HepG2 (cell line): Measurements from ENCODE around the gene DDX23. TPM values are rescaled to one million over a fixed set of nuclear protein-coding genes. Genes with fewer than 3 reads are reported as not detected.

ENCODE experiments used
- ATF3 ChIP-seq: sonication (generic); formaldehyde crosslinking; IDR thresholded peaks from 2 replicates; pipeline ENCODE4 v1.4.0; 2020; ENCODE audit warnings: missing genetic modification reagents
- CHD4 ChIP-seq: fragments of 200-600 bp; sonication (generic); IDR thresholded peaks from 2 replicates; pipeline ENCODE4 v1.7.0; 2017; ENCODE audit warnings: mild to moderate bottlenecking, low read length, borderline replicate concordance
- FOXC1 ChIP-seq: sonication (generic); formaldehyde crosslinking; IDR thresholded peaks from 2 replicates; pipeline ENCODE4 v1.8.0; 2022; ENCODE audit warnings: mild to moderate bottlenecking, missing genetic modification reagents, borderline replicate concordance
- HOXA5 ChIP-seq: sonication (generic); formaldehyde crosslinking; IDR thresholded peaks from 2 replicates; pipeline ENCODE4 v1.4.0; 2020; ENCODE audit warnings: missing genetic modification reagents
- HOXD1 ChIP-seq: sonication (generic); formaldehyde crosslinking; IDR thresholded peaks from 2 replicates; pipeline ENCODE4 v1.5.0; 2020; ENCODE audit warnings: missing genetic modification reagents
- RFX1 ChIP-seq: fragments of 450-650 bp; IDR thresholded peaks from 2 replicates; pipeline ENCODE4 v1.6.1; 2017
- SALL2 ChIP-seq: sonication (generic); formaldehyde crosslinking; IDR thresholded peaks from 2 replicates; pipeline ENCODE4 v1.8.1; 2023; ENCODE audit warnings: mild to moderate bottlenecking, missing genetic modification reagents, inconsistent platforms
- SP1 ChIP-seq, 2 experiments: fragments of 450-650 bp in 1 of 2; sonication (generic) in 1 of 2; formaldehyde crosslinking in 1 of 2; IDR thresholded peaks; 2 replicates each; pipeline versions ENCODE4 v1.4.0 to v1.6.1; 2016 to 2020; ENCODE audit warnings: missing genetic modification reagents in 1 of 2
- SP2 ChIP-seq: sonication (generic); formaldehyde crosslinking; IDR thresholded peaks from 2 replicates; pipeline ENCODE4 v1.5.1; 2020; ENCODE audit warnings: mild to moderate bottlenecking, missing genetic modification reagents
- TBL1XR1 ChIP-seq: fragments of 150-350 bp; IDR thresholded peaks from 2 replicates; pipeline ENCODE4 v1.6.1; 2014; ENCODE audit warnings: borderline replicate concordance, low read length; ENCODE audit not compliant: partially characterized antibody
- TERF1 ChIP-seq: sonication (generic); formaldehyde crosslinking; IDR thresholded peaks from 2 replicates; pipeline ENCODE4 v1.8.0; 2022; ENCODE audit warnings: mild to moderate bottlenecking, missing genetic modification reagents, moderate library complexity
- TOPORS ChIP-seq: sonication (generic); formaldehyde crosslinking; IDR thresholded peaks from 2 replicates; pipeline ENCODE4 v1.8.0; 2023; ENCODE audit warnings: mild to moderate bottlenecking, missing genetic modification reagents
- ZFAT ChIP-seq: sonication (generic); formaldehyde crosslinking; conservative IDR thresholded peaks from 2 replicates; pipeline ENCODE4 v1.8.1; 2023; ENCODE audit warnings: missing genetic modification reagents, inconsistent platforms
- ZFP37 ChIP-seq: sonication (generic); formaldehyde crosslinking; IDR thresholded peaks from 2 replicates; pipeline ENCODE4 v1.4.0; 2020; ENCODE audit warnings: missing genetic modification reagents, borderline replicate concordance
- ZNF24 ChIP-seq: fragments of 450-650 bp; IDR thresholded peaks from 2 replicates; pipeline ENCODE4 v1.6.1; 2017; ENCODE audit warnings: antibody characterized with exemption, mild to moderate bottlenecking
- ZNF3 ChIP-seq: IDR thresholded peaks from 2 replicates; pipeline ENCODE4 v1.7.0; 2017; ENCODE audit warnings: inconsistent platforms
- ZNF33B ChIP-seq: sonication (generic); formaldehyde crosslinking; IDR thresholded peaks from 2 replicates; pipeline ENCODE4 v1.5.1; 2020; ENCODE audit warnings: mild to moderate bottlenecking, missing genetic modification reagents
- ZNF367 ChIP-seq: sonication (generic); formaldehyde crosslinking; IDR thresholded peaks from 2 replicates; pipeline ENCODE4 v1.4.0; 2020; ENCODE audit warnings: missing genetic modification reagents, borderline replicate concordance
- ZNF430 ChIP-seq: sonication (generic); formaldehyde crosslinking; IDR thresholded peaks from 2 replicates; pipeline ENCODE4 v1.9.0; 2021; ENCODE audit warnings: mild to moderate bottlenecking, missing genetic modification reagents
- ZNF484 ChIP-seq: sonication (generic); formaldehyde crosslinking; IDR thresholded peaks from 2 replicates; pipeline ENCODE4 v1.5.1; 2020; ENCODE audit warnings: mild to moderate bottlenecking, low read depth, missing genetic modification reagents, borderline replicate concordance
- ZNF530 ChIP-seq: sonication (generic); formaldehyde crosslinking; IDR thresholded peaks from 2 replicates; pipeline ENCODE4 v1.5.0; 2020; ENCODE audit warnings: low read depth, mild to moderate bottlenecking, missing genetic modification reagents
- ZNF577 ChIP-seq: sonication (generic); formaldehyde crosslinking; IDR thresholded peaks from 2 replicates; pipeline ENCODE4 v1.4.0; 2020; ENCODE audit warnings: mild to moderate bottlenecking, low read depth, missing genetic modification reagents, borderline replicate concordance
- ZNF605 ChIP-seq: sonication (generic); formaldehyde crosslinking; IDR thresholded peaks from 2 replicates; pipeline ENCODE4 v1.8.0; 2022; ENCODE audit warnings: mild to moderate bottlenecking, missing genetic modification reagents
- ZNF749 ChIP-seq: sonication (generic); formaldehyde crosslinking; IDR thresholded peaks from 2 replicates; pipeline ENCODE4 v1.8.0; 2022; ENCODE audit warnings: mild to moderate bottlenecking, missing genetic modification reagents, moderate library complexity, borderline replicate concordance
- ZNF772 ChIP-seq: sonication (generic); formaldehyde crosslinking; IDR thresholded peaks from 2 replicates; pipeline ENCODE4 v1.5.0; 2020; ENCODE audit warnings: mild to moderate bottlenecking, missing genetic modification reagents
- polyA plus RNA-seq, 8 experiments: library from polyadenylated mRNA; depleted of rRNA in 3 of 8; stranded (reverse) in 7 of 8; unstranded in 1 of 8; fragments of >200 nt; fragmentation: Illumina TruSeq in 4 of 8; extraction: Trizol in 4 of 8; gene quantifications; 2 replicates each; pipeline versions ENCODE4 v1.2.1 to v1.2.3, GENCODE V29; 2011 to 2016; ENCODE audit warnings: low read depth in 4 of 8, missing spikeins in 1 of 8, mixed read lengths in 1 of 8; ENCODE audit not compliant: insufficient read depth in 1 of 8
- total RNA-seq, 5 experiments: library from RNA; depleted of rRNA; stranded (reverse); fragments of >200 nt; fragmentation: Illumina TruSeq; extraction: Trizol; gene quantifications; 2 replicates each; pipeline ENCODE4 v1.2.3, GENCODE V29; 2016; ENCODE audit warnings: low read depth in 1 of 5
- TF ChIP-seq, protein P1 (sequence below): sonication (generic); formaldehyde crosslinking; IDR thresholded peaks from 2 replicates; pipeline ENCODE4 v1.4.0; 2020; ENCODE audit warnings: missing genetic modification reagents
- TF ChIP-seq, protein P2 (sequence below): sonication (generic); formaldehyde crosslinking; IDR thresholded peaks from 2 replicates; pipeline ENCODE4 v1.4.0; 2020; ENCODE audit warnings: missing genetic modification reagents

The DDX23 gene
- total and polyA plus RNA-seq, 2 of the 13 experiments (the other 11 are each of a cell fraction or from before 2014, with no cell fraction given) = 35.7 to 90.0 TPM

GRCh38 chr12:48851883-48852733 is at the start of gene DDX23 (continued):
- TF ChIP-seq ATF3 (CRISPR knock-in tag) (no peak), FOXC1 (CRISPR knock-in tag) (no peak; the same call in 1 of the 2 replicates), SP1 (IDR thresholded peaks at IDR 0.05) (no peak), SP1 (CRISPR knock-in tag; IDR thresholded peaks at IDR 0.05) (0 out of 2 replicates have a peak, but pooled peaks have one; percentile 55), ZNF367 (CRISPR knock-in tag) (no peak), ZFAT (CRISPR knock-in tag) (peak; percentile 69; the same call in 1 of the 2 replicates), ZNF430 (CRISPR knock-in tag) (no peak), ZNF749 (CRISPR knock-in tag) (no peak), ZNF530 (CRISPR knock-in tag) (no peak), ZNF605 (CRISPR knock-in tag) (no peak), TBL1XR1 (peak; percentile 89), TERF1 (CRISPR knock-in tag) (no peak), ZNF3 (CRISPR knock-in tag) (0 out of 2 replicates have a peak, but pooled peaks have one; percentile 56), ZNF33B (peak; percentile 77; the same call in 1 of the 2 replicates), RFX1 (no peak), CHD4 (peak; percentile 59; the same call in 1 of the 2 replicates), ZNF772 (CRISPR knock-in tag) (no peak), ZNF577 (no peak), ZFP37 (0 out of 2 replicates have a peak, but pooled peaks have one; percentile 42), SP2 (no peak), ZNF24 (no peak), HOXA5 (CRISPR knock-in tag) (peak; percentile 71; the same call in 1 of the 2 replicates), TOPORS (CRISPR knock-in tag) (no peak), ZNF484 (CRISPR knock-in tag) (no peak), HOXD1 (CRISPR knock-in tag) (peak; percentile 84), SALL2 (CRISPR knock-in tag) (peak; percentile 66; the same call in 1 of the 2 replicates)
- TF ChIP-seq, protein P1, sequence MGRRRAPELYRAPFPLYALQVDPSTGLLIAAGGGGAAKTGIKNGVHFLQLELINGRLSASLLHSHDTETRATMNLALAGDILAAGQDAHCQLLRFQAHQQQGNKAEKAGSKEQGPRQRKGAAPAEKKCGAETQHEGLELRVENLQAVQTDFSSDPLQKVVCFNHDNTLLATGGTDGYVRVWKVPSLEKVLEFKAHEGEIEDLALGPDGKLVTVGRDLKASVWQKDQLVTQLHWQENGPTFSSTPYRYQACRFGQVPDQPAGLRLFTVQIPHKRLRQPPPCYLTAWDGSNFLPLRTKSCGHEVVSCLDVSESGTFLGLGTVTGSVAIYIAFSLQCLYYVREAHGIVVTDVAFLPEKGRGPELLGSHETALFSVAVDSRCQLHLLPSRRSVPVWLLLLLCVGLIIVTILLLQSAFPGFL (CRISPR knock-in tag) = no peak
- TF ChIP-seq, protein P2, sequence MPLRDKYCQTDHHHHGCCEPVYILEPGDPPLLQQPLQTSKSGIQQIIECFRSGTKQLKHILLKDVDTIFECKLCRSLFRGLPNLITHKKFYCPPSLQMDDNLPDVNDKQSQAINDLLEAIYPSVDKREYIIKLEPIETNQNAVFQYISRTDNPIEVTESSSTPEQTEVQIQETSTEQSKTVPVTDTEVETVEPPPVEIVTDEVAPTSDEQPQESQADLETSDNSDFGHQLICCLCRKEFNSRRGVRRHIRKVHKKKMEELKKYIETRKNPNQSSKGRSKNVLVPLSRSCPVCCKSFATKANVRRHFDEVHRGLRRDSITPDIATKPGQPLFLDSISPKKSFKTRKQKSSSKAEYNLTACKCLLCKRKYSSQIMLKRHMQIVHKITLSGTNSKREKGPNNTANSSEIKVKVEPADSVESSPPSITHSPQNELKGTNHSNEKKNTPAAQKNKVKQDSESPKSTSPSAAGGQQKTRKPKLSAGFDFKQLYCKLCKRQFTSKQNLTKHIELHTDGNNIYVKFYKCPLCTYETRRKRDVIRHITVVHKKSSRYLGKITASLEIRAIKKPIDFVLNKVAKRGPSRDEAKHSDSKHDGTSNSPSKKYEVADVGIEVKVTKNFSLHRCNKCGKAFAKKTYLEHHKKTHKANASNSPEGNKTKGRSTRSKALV = no peak
